DND-41 (cell line): ENCODE results near the gene EBPL.

Source experiments
- ATAC-seq: fragments of 200-7000 bp; cut with Tn5 transposase; 3 replicates; pipeline ENCODE4 v1.9.1; 2021; ENCODE audit warnings: low read depth; ENCODE audit not compliant: insufficient read depth
- DNase-seq: peaks from one replicate; pipeline ENCODE4 v3.0.0-alpha.2; 2020
- H2AFZ ChIP-seq: 2 replicates; pipeline ENCODE4 v1.6.0; 2012; ENCODE audit warnings: low read depth, low read length
- H3K27ac ChIP-seq: 2 replicates; pipeline ENCODE4 v1.5.1; 2012; ENCODE audit warnings: low read length, inconsistent platforms
- H3K27me3 ChIP-seq: fragments of 200-600 bp; sonication (generic); 2 replicates; pipeline ENCODE4 v1.6.0; 2012; ENCODE audit warnings: low read length, mild to moderate bottlenecking, inconsistent platforms; ENCODE audit not compliant: insufficient read depth, poor library complexity
- H3K36me3 ChIP-seq: 2 replicates; pipeline ENCODE4 v1.5.1; 2012; ENCODE audit warnings: low read length, inconsistent platforms; ENCODE audit not compliant: insufficient read depth
- H3K4me1 ChIP-seq: 2 replicates; pipeline ENCODE4 v1.5.1; 2012; ENCODE audit warnings: mild to moderate bottlenecking, low read length; ENCODE audit not compliant: insufficient read depth
- H3K4me2 ChIP-seq: 2 replicates; pipeline ENCODE4 v1.6.0; 2012; ENCODE audit warnings: mild to moderate bottlenecking, moderate library complexity, low read length, inconsistent platforms; ENCODE audit not compliant: insufficient read depth
- H3K4me3 ChIP-seq, 2 experiments: fragments of 200-600 bp in 1 of 2; shearing (Covaris generic) in 1 of 2; 2 replicates each; pipeline ENCODE4 v1.5.1; 2012 to 2016; ENCODE audit warnings: inconsistent platforms in 2 of 2, low read length in 2 of 2, mild to moderate bottlenecking in 2 of 2, low read depth in 1 of 2, moderate library complexity in 1 of 2
- H3K79me2 ChIP-seq: 2 replicates; pipeline ENCODE4 v1.6.0; 2012; ENCODE audit warnings: low read length, inconsistent platforms; ENCODE audit not compliant: insufficient read depth
- H3K9ac ChIP-seq: 2 replicates; pipeline ENCODE4 v1.6.0; 2012; ENCODE audit warnings: low read depth, mild to moderate bottlenecking, inconsistent platforms, low read length, moderate library complexity
- H3K9me3 ChIP-seq: 2 replicates; pipeline ENCODE4 v1.5.1; 2012; ENCODE audit warnings: low read length, moderate library complexity, mild to moderate bottlenecking, inconsistent platforms; ENCODE audit not compliant: insufficient read depth, severe bottlenecking
- H4K20me1 ChIP-seq: 2 replicates; pipeline ENCODE4 v1.6.0; 2012; ENCODE audit warnings: low read length; ENCODE audit not compliant: insufficient read depth
- EZH2 ChIP-seq: IDR thresholded peaks from 3 replicates; pipeline ENCODE4 v1.6.1; 2012; ENCODE audit warnings: borderline replicate concordance, low read depth, mild to moderate bottlenecking, moderate library complexity, low read length, inconsistent platforms; ENCODE audit not compliant: severe bottlenecking
- TF ChIP-seq, protein P1 (sequence below): IDR thresholded peaks from 2 replicates; pipeline ENCODE4 v1.5.1; 2012; ENCODE audit warnings: borderline replicate concordance, low read length, moderate library complexity, mild to moderate bottlenecking; ENCODE audit not compliant: poor library complexity, severe bottlenecking; ENCODE audit errors: extremely low read depth

EBPL gene

GRCh38 chr13:49697468-49697867, 6.2 kb upstream of the EBPL start:
- Histone ChIP-seq H3K36me3 (peaks cover 39% of the 10 kb centered on the region), H3K27ac (no peak overlapping the region), H3K27me3 (no peaks in the 10 kb centered on the region), H3K4me1 (no peaks in the 10 kb centered on the region), H3K9me3 (no peaks in the 10 kb centered on the region), H3K4me3 (no peak overlapping the region), H3K9ac (no peak overlapping the region), H3K79me2 (no peaks in the 10 kb centered on the region), H3K4me2 (no peak overlapping the region), H2AFZ (no peak overlapping the region), H4K20me1 (no peaks in the 10 kb centered on the region)
- ATAC-seq (no peak), DNase-seq (no peak)
- TF ChIP-seq EZH2 = no peak
- TF ChIP-seq, protein P1, sequence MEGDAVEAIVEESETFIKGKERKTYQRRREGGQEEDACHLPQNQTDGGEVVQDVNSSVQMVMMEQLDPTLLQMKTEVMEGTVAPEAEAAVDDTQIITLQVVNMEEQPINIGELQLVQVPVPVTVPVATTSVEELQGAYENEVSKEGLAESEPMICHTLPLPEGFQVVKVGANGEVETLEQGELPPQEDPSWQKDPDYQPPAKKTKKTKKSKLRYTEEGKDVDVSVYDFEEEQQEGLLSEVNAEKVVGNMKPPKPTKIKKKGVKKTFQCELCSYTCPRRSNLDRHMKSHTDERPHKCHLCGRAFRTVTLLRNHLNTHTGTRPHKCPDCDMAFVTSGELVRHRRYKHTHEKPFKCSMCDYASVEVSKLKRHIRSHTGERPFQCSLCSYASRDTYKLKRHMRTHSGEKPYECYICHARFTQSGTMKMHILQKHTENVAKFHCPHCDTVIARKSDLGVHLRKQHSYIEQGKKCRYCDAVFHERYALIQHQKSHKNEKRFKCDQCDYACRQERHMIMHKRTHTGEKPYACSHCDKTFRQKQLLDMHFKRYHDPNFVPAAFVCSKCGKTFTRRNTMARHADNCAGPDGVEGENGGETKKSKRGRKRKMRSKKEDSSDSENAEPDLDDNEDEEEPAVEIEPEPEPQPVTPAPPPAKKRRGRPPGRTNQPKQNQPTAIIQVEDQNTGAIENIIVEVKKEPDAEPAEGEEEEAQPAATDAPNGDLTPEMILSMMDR = no peak

GRCh38 chr13:49694446-49694845, 3.2 kb upstream of the EBPL start:
- Histone ChIP-seq H3K4me1 (peaks cover 19% of the 10 kb centered on the region), H4K20me1 (no peaks in the 10 kb centered on the region), H3K79me2 (peaks cover 14% of the 10 kb centered on the region), H3K27ac (no peak overlapping the region), H3K4me3 (no peak overlapping the region), H3K9me3 (no peaks in the 10 kb centered on the region), H3K4me2 (no peak overlapping the region), H3K27me3 (no peaks in the 10 kb centered on the region), H3K9ac (no peak overlapping the region), H2AFZ (no peak overlapping the region), H3K36me3 (peaks cover 12% of the 10 kb centered on the region; the same call in 1 of the 2 replicates)
- TF ChIP-seq, protein P1 = no peak
- no peak for TF ChIP-seq EZH2
- DNase-seq = no peak
- no peak for ATAC-seq

DNA sequence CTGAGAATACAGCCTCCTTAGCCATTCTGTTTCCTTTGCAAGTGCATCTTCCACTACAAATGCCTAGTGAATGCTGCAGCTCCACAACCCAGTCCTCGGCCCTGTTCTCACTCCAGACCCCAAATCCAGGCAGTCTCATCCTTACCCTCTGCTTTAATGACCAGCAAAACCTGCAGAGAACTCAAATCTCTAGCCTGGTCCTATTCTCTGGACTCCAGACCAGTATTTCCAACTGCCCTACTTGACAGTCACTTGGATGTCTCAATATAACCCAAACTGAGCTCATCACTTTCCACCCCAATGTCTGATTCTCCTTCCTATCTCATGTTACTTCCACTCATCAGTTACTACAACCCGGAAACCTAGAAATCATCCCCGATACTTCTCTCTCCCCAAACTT, 2.6 kb upstream of the EBPL start:
- H2AFZ ChIP-seq = no peak overlapping the region
- H3K4me2 ChIP-seq = no peak overlapping the region
- no peaks in the 10 kb centered on the region for H3K27me3 ChIP-seq
- no peaks in the 10 kb centered on the region for H4K20me1 ChIP-seq
- DNase-seq (no peak), ATAC-seq (no peak)
- peaks cover 20% of the 10 kb centered on the region for H3K79me2 ChIP-seq
- TF ChIP-seq, protein P1 = no peak
- TF ChIP-seq EZH2 = no peak
- H3K9me3 ChIP-seq = no peaks in the 10 kb centered on the region
- H3K36me3 ChIP-seq = peaks cover 10% of the 10 kb centered on the region; the same call in 1 of the 2 replicates
- no peak overlapping the region for H3K4me3 ChIP-seq
- H3K4me1 ChIP-seq = peaks cover 24% of the 10 kb centered on the region
- no peak overlapping the region for H3K9ac ChIP-seq
- H3K27ac ChIP-seq = no peak overlapping the region

DNA sequence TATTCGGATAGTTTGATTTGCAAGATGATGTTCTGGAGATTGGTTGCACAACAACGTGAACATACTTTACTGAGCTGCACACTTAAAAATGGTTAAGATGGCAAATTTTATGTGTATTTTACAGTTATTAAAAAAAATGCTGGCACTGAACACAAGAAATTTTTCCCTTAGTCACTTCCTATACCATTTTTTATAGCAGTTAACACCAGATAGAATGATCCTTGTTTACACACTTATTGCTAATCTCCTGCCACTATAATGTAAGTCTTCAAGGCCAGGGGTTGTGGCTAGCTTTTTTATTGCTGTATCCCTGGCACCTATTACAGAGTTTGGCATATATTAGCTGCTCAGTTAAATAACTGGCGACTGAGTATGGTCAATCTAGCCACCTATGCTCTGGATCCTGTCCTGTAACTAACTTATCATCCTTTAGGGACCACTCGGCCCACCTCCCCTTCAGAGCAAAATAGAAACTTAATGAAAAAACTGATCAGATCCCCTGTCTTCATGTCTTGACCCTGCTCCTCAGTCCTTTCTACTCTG, 2.0 kb upstream of the EBPL start:
- no peak for DNase-seq
- H3K79me2 ChIP-seq = peaks cover 24% of the 10 kb centered on the region
- H3K9ac ChIP-seq = no peak overlapping the region
- peaks cover 8% of the 10 kb centered on the region; the same call in 1 of the 2 replicates for H3K36me3 ChIP-seq
- H4K20me1 ChIP-seq = no peaks in the 10 kb centered on the region
- no peak overlapping the region for H2AFZ ChIP-seq
- no peak overlapping the region for H3K27ac ChIP-seq
- no peaks in the 10 kb centered on the region for H3K27me3 ChIP-seq
- no peak for ATAC-seq
- peaks cover 27% of the 10 kb centered on the region for H3K4me1 ChIP-seq
- no peak overlapping the region for H3K4me2 ChIP-seq
- H3K9me3 ChIP-seq = no peaks in the 10 kb centered on the region
- TF ChIP-seq, protein P1 = no peak
- TF ChIP-seq EZH2 = no peak
- no peak overlapping the region for H3K4me3 ChIP-seq
